HepG2 (cell line): ENCODE data around the gene SPAG6. TPM values are rescaled to one million over a fixed set of nuclear protein-coding genes. Genes with fewer than 3 reads are reported as not detected.

Source experiments
- ATAC-seq: fragments of 200-7000 bp; cut with Tn5 transposase; 3 replicates; pipeline ENCODE4 v1.9.1; 2020; ENCODE audit warnings: mild to moderate bottlenecking, moderate library complexity
- BruUV-seq: library from RNA; stranded (reverse); fragments of 400-500 nt; replicated peaks from 2 replicates; lab custom pipeline; 2021; lab: Mats Ljungman, UMichigan
- CTCF ChIA-PET: fragments of 300-600 bp; formaldehyde crosslinking; extraction: SDS; loops from one replicate; lab custom pipeline; 2021; ENCODE audit warnings: low total read pairs, inconsistent platforms, low intra/inter-chr PET ratio; lab: Yijun Ruan, JAX
- POLR2A ChIA-PET: fragments of 350-600 bp; sonication (Branson Sonifier 250); formaldehyde crosslinking; loops from one replicate; lab custom pipeline; 2020; ENCODE audit warnings: antibody characterized with exemption, inconsistent platforms; lab: Yijun Ruan, JAX
- DNase-seq: peaks from one replicate; pipeline ENCODE4 v3.0.0-alpha.2; 2015; ENCODE audit warnings: low spot score
- FAIRE-seq: peaks from 3 replicates; lab custom pipeline; 2011; peaks lifted over from hg19 to GRCh38; lab: Jason Lieb, UNC
- H2AFZ ChIP-seq: one replicate; pipeline ENCODE4 v1.6.1; 2011; ENCODE audit warnings: low read length, inconsistent platforms
- H3K27ac ChIP-seq: fragments of 300-600 bp; 3 replicates; pipeline ENCODE4 v1.8.0; 2011; ENCODE audit warnings: mixed run types, mild to moderate bottlenecking, mixed read lengths, low read length, inconsistent platforms; ENCODE audit not compliant: insufficient read depth; ENCODE audit errors: extremely low read length
- H3K27me3 ChIP-seq, 2 experiments: fragments of 200-600 bp in 1 of 2; 2 replicates in 1 of 2; 3 replicates in 1 of 2; pipeline versions ENCODE4 v1.6.0 to v1.8.0; 2011; ENCODE audit warnings: low read length in 2 of 2, mild to moderate bottlenecking in 2 of 2, moderate library complexity in 2 of 2, inconsistent platforms in 1 of 2; ENCODE audit not compliant: insufficient read depth in 2 of 2, control insufficient read depth in 1 of 2
- H3K36me3 ChIP-seq, 2 experiments: fragments of 200-600 bp in 1 of 2; replicated peaks in 1 of 2; 2 replicates in 1 of 2; 3 replicates in 1 of 2; pipeline versions ENCODE4 v1.5.1 to v1.8.0; 2011; ENCODE audit warnings: low read length in 2 of 2, inconsistent platforms in 1 of 2; ENCODE audit not compliant: insufficient read depth in 2 of 2, control insufficient read depth in 1 of 2
- H3K4me1 ChIP-seq: 2 replicates; pipeline ENCODE4 v1.5.1; 2012; ENCODE audit warnings: low read length, inconsistent platforms; ENCODE audit not compliant: insufficient read depth
- H3K4me2 ChIP-seq: 2 replicates; pipeline ENCODE4 v1.6.0; 2011; ENCODE audit warnings: low read depth, low read length, inconsistent platforms
- H3K4me3 ChIP-seq, 3 experiments: fragments of 200-600 bp in 1 of 3; sonication (generic), shearing (Covaris generic) in 1 of 3; replicated peaks in 1 of 3; 2 replicates each; pipeline ENCODE4 v1.5.1; 2011 to 2016; ENCODE audit warnings: low read length in 3 of 3, inconsistent platforms in 2 of 3, low read depth in 2 of 3, mild to moderate bottlenecking in 2 of 3, control low read depth in 1 of 3, mixed read lengths in 1 of 3; ENCODE audit not compliant: insufficient read depth in 1 of 3
- H3K79me2 ChIP-seq: one replicate; pipeline ENCODE4 v1.6.1; 2011; ENCODE audit warnings: low read length, inconsistent platforms; ENCODE audit not compliant: insufficient read depth
- H3K9ac ChIP-seq: 2 replicates; pipeline ENCODE4 v1.6.0; 2011; ENCODE audit warnings: mild to moderate bottlenecking, low read depth, low read length, inconsistent platforms; ENCODE audit not compliant: insufficient read depth
- H3K9me3 ChIP-seq: 2 replicates; pipeline ENCODE4 v1.5.1; 2012; ENCODE audit warnings: mild to moderate bottlenecking, low read length
- H4K20me1 ChIP-seq: 2 replicates; pipeline ENCODE4 v1.6.0; 2011; ENCODE audit warnings: inconsistent platforms, mild to moderate bottlenecking, low read length, moderate library complexity; ENCODE audit not compliant: insufficient read depth
- CCAR2 ChIP-seq: fragments of 200-400 bp; formaldehyde crosslinking; optimal IDR thresholded peaks from 2 replicates; pipeline ENCODE3; 2018; ENCODE audit warnings: low read depth, mild to moderate bottlenecking, low read length, moderate library complexity
- HDAC1 ChIP-seq: sonication (generic); formaldehyde crosslinking; IDR thresholded peaks from 2 replicates; pipeline ENCODE4 v1.5.1; 2020; ENCODE audit warnings: mild to moderate bottlenecking, missing genetic modification reagents
- HOXA3 ChIP-seq: sonication (generic); formaldehyde crosslinking; IDR thresholded peaks from 2 replicates; pipeline ENCODE4 v1.5.0; 2020; ENCODE audit warnings: missing genetic modification reagents
- MAFF ChIP-seq: IDR thresholded peaks from 2 replicates; pipeline ENCODE4 v1.6.1; 2011; ENCODE audit warnings: low read depth, low read length, improper control_type of control experiment
- SKI ChIP-seq: fragments of 450-650 bp; IDR thresholded peaks from one replicate; pipeline ENCODE4 v1.6.1; 2018; ENCODE audit warnings: mild to moderate bottlenecking; ENCODE audit not compliant: partially characterized antibody
- SRSF4 ChIP-seq: fragments of 200-400 bp; formaldehyde crosslinking; IDR thresholded peaks from one replicate; pipeline ENCODE4 v1.6.1; 2018; ENCODE audit warnings: mild to moderate bottlenecking, low read depth, low read length, moderate library complexity; ENCODE audit not compliant: poor library complexity, severe bottlenecking
- WGBS: methylation state at CpG from one replicate; pipeline ENCODE4 v1.1.6; 2017; ENCODE audit warnings: low lambda C conversion rate; 5-methylcytosine and 5-hydroxymethylcytosine counted together
- in situ Hi-C: cut with HindIII; loops from 2 replicates; pipeline ENCODE4 v1.10.0; 2017; ENCODE audit warnings: low pct_unique_long_range_greater_than_20kb; ENCODE audit not compliant: extremely low pct_ligation_motif_present
- intact Hi-C: fragments of 100-400 bp; cut with micrococcal nuclease; formaldehyde crosslinking; loops from one replicate; pipeline ENCODE4 v1.10.0; 2022; ENCODE audit not compliant: unreplicated experiment
- polyA plus RNA-seq, 8 experiments: library from polyadenylated mRNA; depleted of rRNA in 3 of 8; stranded (reverse) in 7 of 8; unstranded in 1 of 8; fragments of >200 nt; fragmentation: Illumina TruSeq in 4 of 8; extraction: Trizol in 4 of 8; gene quantifications; 2 replicates each; pipeline versions ENCODE4 v1.2.1 to v1.2.3, GENCODE V29; 2011 to 2016; ENCODE audit warnings: low read depth in 4 of 8, missing spikeins in 1 of 8, mixed read lengths in 1 of 8; ENCODE audit not compliant: insufficient read depth in 1 of 8
- total RNA-seq, 5 experiments: library from RNA; depleted of rRNA; stranded (reverse); fragments of >200 nt; fragmentation: Illumina TruSeq; extraction: Trizol; gene quantifications; 2 replicates each; pipeline ENCODE4 v1.2.3, GENCODE V29; 2016; ENCODE audit warnings: low read depth in 1 of 5
- TF ChIP-seq, protein P1 (sequence below): sonication (generic); formaldehyde crosslinking; IDR thresholded peaks from 2 replicates; pipeline ENCODE4 v1.5.1; 2020; ENCODE audit warnings: mild to moderate bottlenecking, missing genetic modification reagents, moderate library complexity

SPAG6 gene
- total and polyA plus RNA-seq, 2 of the 13 experiments (the other 11 are each of a cell fraction or from before 2014, with no cell fraction given) = not detected

DNA sequence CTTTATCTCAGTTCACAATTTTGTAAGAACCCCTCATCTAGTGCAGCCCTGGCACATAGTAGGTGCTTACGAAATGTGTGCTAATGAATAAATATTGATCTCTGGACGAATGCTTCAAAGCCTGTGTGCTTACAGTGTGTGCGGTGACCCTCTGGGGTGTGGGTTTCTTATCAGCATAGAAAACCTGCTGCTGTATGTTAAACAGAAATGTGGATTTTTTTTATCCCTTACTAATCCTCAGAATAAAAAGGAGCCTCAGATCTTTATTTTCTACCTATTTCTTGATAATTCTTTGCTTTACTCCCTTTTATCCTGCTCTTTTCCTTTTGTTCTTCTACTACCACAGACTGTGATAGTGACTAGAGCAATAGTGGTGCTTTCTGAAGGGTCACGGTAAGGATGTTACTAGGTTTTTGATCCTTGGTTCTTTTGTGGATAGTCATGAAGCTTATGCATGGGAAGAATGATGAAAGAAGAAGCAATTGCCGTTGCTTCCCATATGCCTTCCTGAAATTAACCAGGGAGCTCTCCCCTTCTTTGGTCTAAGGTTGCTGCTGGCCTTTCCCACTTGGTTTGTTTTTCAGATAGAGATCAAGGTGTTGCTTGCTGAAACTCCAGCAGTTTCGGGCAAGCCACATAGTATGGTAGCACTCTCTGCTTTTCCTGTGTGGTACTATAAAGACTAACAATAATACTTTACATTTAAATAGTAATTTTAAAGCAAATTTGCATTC is 44.7 kb downstream of the SPAG6 start:
- ATAC-seq = no peak
- no peak for FAIRE-seq
- CTCF ChIA-PET = no interaction called here
- no peaks in the 10 kb centered on the region for H3K79me2 ChIP-seq
- DNase-seq = no peak
- intact Hi-C loops = no loop called here
- BruUV-seq = no TSS peak
- H3K4me1 ChIP-seq = no peaks in the 10 kb centered on the region
- no peaks in the 10 kb centered on the region for H3K9me3 ChIP-seq
- H2AFZ ChIP-seq = no peak overlapping the region
- H3K36me3 ChIP-seq = no peaks in the 10 kb centered on the region
- no peak overlapping the region for H3K4me3 ChIP-seq
- peaks cover 0 to 5% of the 10 kb centered on the region in 2 experiments; a peak in 1 of 5 replicates for H3K27me3 ChIP-seq
- no peaks in the 10 kb centered on the region for H4K20me1 ChIP-seq
- WGBS = 21% methylated on average over 6 of the region's 6 CpGs
- POLR2A ChIA-PET = no interaction called here
- H3K9ac ChIP-seq = no peak overlapping the region
- TF ChIP-seq, protein P1, sequence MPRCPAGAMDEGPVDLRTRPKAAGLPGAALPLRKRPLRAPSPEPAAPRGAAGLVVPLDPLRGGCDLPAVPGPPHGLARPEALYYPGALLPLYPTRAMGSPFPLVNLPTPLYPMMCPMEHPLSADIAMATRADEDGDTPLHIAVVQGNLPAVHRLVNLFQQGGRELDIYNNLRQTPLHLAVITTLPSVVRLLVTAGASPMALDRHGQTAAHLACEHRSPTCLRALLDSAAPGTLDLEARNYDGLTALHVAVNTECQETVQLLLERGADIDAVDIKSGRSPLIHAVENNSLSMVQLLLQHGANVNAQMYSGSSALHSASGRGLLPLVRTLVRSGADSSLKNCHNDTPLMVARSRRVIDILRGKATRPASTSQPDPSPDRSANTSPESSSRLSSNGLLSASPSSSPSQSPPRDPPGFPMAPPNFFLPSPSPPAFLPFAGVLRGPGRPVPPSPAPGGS = no peak
- no peak for TF ChIP-seq SKI
- no peak for TF ChIP-seq HOXA3 (CRISPR knock-in tag)
- no peak for TF ChIP-seq HDAC1 (CRISPR knock-in tag)
- TF ChIP-seq CCAR2 = no peak
- no peak for TF ChIP-seq SRSF4
- TF ChIP-seq MAFF = no peak
- TF ChIP-seq, all 625 proteins: peak for 0
- no peak overlapping the region for H3K4me2 ChIP-seq
- in situ Hi-C loops = no loop called here
- no peak overlapping the region for H3K27ac ChIP-seq
